Skin of body (tissue), 1 donor: ENCODE data around the gene LSMEM2. TPM values are rescaled to one million over a fixed set of nuclear protein-coding genes. Genes with fewer than 3 reads are reported as not detected.

Experiments
- total RNA-seq: library from RNA; depleted of rRNA; stranded (reverse); fragments of >200 nt; gene quantifications from one replicate; pipeline ENCODE4 v1.2.3, GENCODE V29; 2014

Gene LSMEM2
- total RNA-seq, 1 donor from 2014 or later = 2.7 TPM

Other genes with a start within 250 kb of the LSMEM2 start
- 247 TPM for gene RBM5, start 190.2 kb upstream of the LSMEM2 start, total RNA-seq
- gene SEMA3F, start 123.8 kb upstream of the LSMEM2 start, total RNA-seq = 23.3 TPM
- 0.20 TPM for gene GNAT1, start 87.5 kb upstream of the LSMEM2 start, total RNA-seq
- 0.79 TPM for gene SLC38A3, start 73.8 kb upstream of the LSMEM2 start, total RNA-seq
- gene GNAI2, start 42.9 kb upstream of the LSMEM2 start, total RNA-seq = 102 TPM
- gene SEMA3B, start 9.9 kb upstream of the LSMEM2 start, total RNA-seq = 21.8 TPM
- 32.7 TPM for gene IFRD2, start 13.3 kb downstream of the LSMEM2 start, total RNA-seq
- 2.7 TPM for gene HYAL3, start 20.3 kb downstream of the LSMEM2 start, total RNA-seq
- 2.2 TPM for gene NAA80, start 20.3 kb downstream of the LSMEM2 start, total RNA-seq
- 1.1 TPM for gene HYAL1, start 24.5 kb downstream of the LSMEM2 start, total RNA-seq
- 28.6 TPM for gene HYAL2, start 43.7 kb downstream of the LSMEM2 start, total RNA-seq
- 5.8 TPM for gene TUSC2, start 49.1 kb downstream of the LSMEM2 start, total RNA-seq
- 28.6 TPM for gene RASSF1, start 61.7 kb downstream of the LSMEM2 start, total RNA-seq
- 0.89 TPM for gene ZMYND10, start 66.6 kb downstream of the LSMEM2 start, total RNA-seq
- 13.6 TPM for gene NPRL2, start 71.7 kb downstream of the LSMEM2 start, total RNA-seq
- 12.2 TPM for gene CYB561D2, start 71.8 kb downstream of the LSMEM2 start, total RNA-seq
- 18.9 TPM for gene TMEM115, start 80.4 kb downstream of the LSMEM2 start, total RNA-seq
- 1.4 TPM for gene CACNA2D2, start 224.5 kb downstream of the LSMEM2 start, total RNA-seq